ENCODE measurements around the gene SCTR.

SCTR gene

DNA sequence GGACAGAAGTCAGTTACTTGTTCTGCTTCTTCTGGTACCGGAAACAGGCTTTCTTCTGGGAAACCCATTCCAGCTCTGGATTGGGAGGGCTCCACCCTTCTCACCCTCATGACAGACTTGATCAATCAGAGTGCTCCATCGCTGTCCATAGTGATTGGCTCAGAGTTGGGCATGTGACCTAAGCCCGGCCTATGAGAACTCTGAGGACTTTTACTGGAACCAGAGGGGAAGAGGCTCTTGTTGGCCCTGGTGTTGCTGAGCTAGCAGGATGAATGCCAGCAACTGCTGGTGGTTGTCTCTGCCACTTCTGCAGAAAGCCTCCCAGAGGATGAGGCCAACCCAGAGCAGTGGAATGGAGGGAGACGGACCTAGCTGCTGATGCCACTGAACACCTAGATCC is 59.3 kb downstream of the SCTR start:
- Histone ChIP-seq H3K4me1 (ENCODE audit: control insufficient read depth, insufficient read depth, low read length) (0 out of 2 replicates have a peak, but pooled peaks cover 1% of the 10 kb centered on the region), H3K9me3 (ENCODE audit: control insufficient read depth, insufficient read depth, low read length) (no peaks in the 10 kb centered on the region), H3K27ac (ENCODE audit: low read length) (no peak overlapping the region), H3K4me3 (ENCODE audit: low read length) (no peak overlapping the region), H3K36me3 (ENCODE audit: control insufficient read depth, insufficient read depth, low read length) (no peaks in the 10 kb centered on the region), H3K27me3 (ENCODE audit: control insufficient read depth, insufficient read depth, low read length) (no peaks in the 10 kb centered on the region)
- DNase-seq (ENCODE audit: low read depth, low spot score), result no peak
- WGBS (ENCODE audit: insufficient coverage, insufficient read length), result no CpG with 5 or more reads among the region's 4 CpGs

- Histone ChIP-seq H3K27me3 (ENCODE audit: control insufficient read depth, insufficient read depth, low read length) (no peaks in the 10 kb centered on the region), H3K4me1 (ENCODE audit: control insufficient read depth, insufficient read depth, low read length) (no peaks in the 10 kb centered on the region), H3K36me3 (ENCODE audit: control insufficient read depth, insufficient read depth, low read length) (no peaks in the 10 kb centered on the region), H3K9me3 (ENCODE audit: control insufficient read depth, insufficient read depth, low read length) (no peaks in the 10 kb centered on the region), H3K27ac (ENCODE audit: low read length) (no peak overlapping the region), H3K4me3 (ENCODE audit: low read length) (no peak overlapping the region)
- DNase-seq (ENCODE audit: low read depth, low spot score), result no peak
- WGBS (ENCODE audit: insufficient coverage, insufficient read length), result no CpG with 5 or more reads among the region's 9 CpGs
Observed at GRCh38 chr2:119463990-119464389, 60.3 kb downstream of the SCTR start.

GRCh38 chr2:119463136-119463535 is 61.1 kb downstream of the SCTR start:
- no CpG with 5 or more reads among the region's 4 CpGs for WGBS (ENCODE audit: insufficient coverage, insufficient read length)

DNA sequence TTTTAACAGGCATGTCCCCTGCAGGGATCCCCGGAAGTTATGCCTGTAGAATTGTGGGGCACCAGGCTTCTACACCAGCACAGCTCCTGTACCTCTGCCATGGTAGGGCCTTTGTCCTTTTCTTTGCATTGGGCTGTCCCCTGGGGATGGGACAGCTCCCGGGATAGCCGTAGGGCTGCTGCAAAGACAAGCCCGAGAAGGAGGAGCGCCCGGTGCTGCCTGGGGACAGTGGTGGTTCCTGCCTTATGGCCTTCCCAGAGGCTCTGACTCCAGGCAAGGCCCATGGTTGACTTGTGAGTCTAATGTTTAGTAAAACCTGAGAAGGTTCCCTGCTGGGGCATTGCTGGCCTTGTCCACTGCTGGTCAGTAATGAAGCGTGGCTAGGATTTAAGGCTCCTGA is 61.7 kb downstream of the SCTR start:
- H3K9me3 ChIP-seq (ENCODE audit: control insufficient read depth, insufficient read depth, low read length), result no peaks in the 10 kb centered on the region
- no peak overlapping the region for H3K27ac ChIP-seq (ENCODE audit: low read length)
- no peaks in the 10 kb centered on the region for H3K36me3 ChIP-seq (ENCODE audit: control insufficient read depth, insufficient read depth, low read length)
- no peak for DNase-seq (ENCODE audit: low read depth, low spot score)
- H3K4me3 ChIP-seq (ENCODE audit: low read length), result no peak overlapping the region
- no peaks in the 10 kb centered on the region for H3K4me1 ChIP-seq (ENCODE audit: control insufficient read depth, insufficient read depth, low read length)
- H3K27me3 ChIP-seq (ENCODE audit: control insufficient read depth, insufficient read depth, low read length), result no peaks in the 10 kb centered on the region
- no CpG with 5 or more reads among the region's 7 CpGs for WGBS (ENCODE audit: insufficient coverage, insufficient read length)

More at GRCh38 chr2:119463136-119463535, 61.1 kb downstream of the SCTR start:
- H3K27ac ChIP-seq (ENCODE audit: low read length), result no peak overlapping the region
- H3K4me3 ChIP-seq (ENCODE audit: low read length), result no peak overlapping the region
- H3K9me3 ChIP-seq (ENCODE audit: control insufficient read depth, insufficient read depth, low read length), result no peaks in the 10 kb centered on the region
- no peaks in the 10 kb centered on the region for H3K4me1 ChIP-seq (ENCODE audit: control insufficient read depth, insufficient read depth, low read length)
- no peaks in the 10 kb centered on the region for H3K27me3 ChIP-seq (ENCODE audit: control insufficient read depth, insufficient read depth, low read length)
- H3K36me3 ChIP-seq (ENCODE audit: control insufficient read depth, insufficient read depth, low read length), result no peaks in the 10 kb centered on the region
- DNase-seq (ENCODE audit: low read depth, low spot score), result no peak

GRCh38 chr2:119461811-119462210 is 62.5 kb downstream of the SCTR start:
- no peaks in the 10 kb centered on the region for H3K4me1 ChIP-seq (ENCODE audit: control insufficient read depth, insufficient read depth, low read length)
- no peak overlapping the region for H3K27ac ChIP-seq (ENCODE audit: low read length)
- no CpG with 5 or more reads among the region's 5 CpGs for WGBS (ENCODE audit: insufficient coverage, insufficient read length)
- H3K27me3 ChIP-seq (ENCODE audit: control insufficient read depth, insufficient read depth, low read length), result no peaks in the 10 kb centered on the region
- no peaks in the 10 kb centered on the region for H3K36me3 ChIP-seq (ENCODE audit: control insufficient read depth, insufficient read depth, low read length)
- no peak overlapping the region for H3K4me3 ChIP-seq (ENCODE audit: low read length)
- no peak for DNase-seq (ENCODE audit: low read depth, low spot score)
- H3K9me3 ChIP-seq (ENCODE audit: control insufficient read depth, insufficient read depth, low read length), result no peaks in the 10 kb centered on the region

DNA sequence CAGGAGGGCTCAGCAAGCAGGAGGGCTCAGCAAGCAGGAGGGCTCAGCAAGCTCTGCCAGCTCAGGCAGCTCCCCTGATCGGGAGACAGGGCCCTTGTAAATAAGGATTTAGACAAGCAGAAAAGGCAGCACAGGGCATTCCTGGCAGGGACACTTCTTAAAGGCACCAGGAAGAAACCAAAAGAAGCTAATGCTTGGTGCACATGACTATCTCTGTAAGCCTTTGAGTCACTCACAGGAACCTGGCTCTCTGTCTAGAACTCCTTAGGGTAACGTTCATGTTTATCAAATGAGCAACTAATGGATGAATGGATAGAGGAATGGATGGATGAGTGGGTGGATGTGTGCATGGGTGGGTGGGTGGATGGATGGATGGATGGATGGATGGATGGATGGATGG is 64.2 kb downstream of the SCTR start:
- Histone ChIP-seq H3K27me3 (ENCODE audit: control insufficient read depth, insufficient read depth, low read length) (no peaks in the 10 kb centered on the region), H3K27ac (ENCODE audit: low read length) (no peak overlapping the region), H3K9me3 (ENCODE audit: control insufficient read depth, insufficient read depth, low read length) (no peaks in the 10 kb centered on the region), H3K36me3 (ENCODE audit: control insufficient read depth, insufficient read depth, low read length) (no peaks in the 10 kb centered on the region), H3K4me3 (ENCODE audit: low read length) (no peak overlapping the region), H3K4me1 (ENCODE audit: control insufficient read depth, insufficient read depth, low read length) (no peaks in the 10 kb centered on the region)
- no peak for DNase-seq (ENCODE audit: low read depth, low spot score)
- WGBS (ENCODE audit: insufficient coverage, insufficient read length), result no CpG with 5 or more reads among the region's 2 CpGs

DNA sequence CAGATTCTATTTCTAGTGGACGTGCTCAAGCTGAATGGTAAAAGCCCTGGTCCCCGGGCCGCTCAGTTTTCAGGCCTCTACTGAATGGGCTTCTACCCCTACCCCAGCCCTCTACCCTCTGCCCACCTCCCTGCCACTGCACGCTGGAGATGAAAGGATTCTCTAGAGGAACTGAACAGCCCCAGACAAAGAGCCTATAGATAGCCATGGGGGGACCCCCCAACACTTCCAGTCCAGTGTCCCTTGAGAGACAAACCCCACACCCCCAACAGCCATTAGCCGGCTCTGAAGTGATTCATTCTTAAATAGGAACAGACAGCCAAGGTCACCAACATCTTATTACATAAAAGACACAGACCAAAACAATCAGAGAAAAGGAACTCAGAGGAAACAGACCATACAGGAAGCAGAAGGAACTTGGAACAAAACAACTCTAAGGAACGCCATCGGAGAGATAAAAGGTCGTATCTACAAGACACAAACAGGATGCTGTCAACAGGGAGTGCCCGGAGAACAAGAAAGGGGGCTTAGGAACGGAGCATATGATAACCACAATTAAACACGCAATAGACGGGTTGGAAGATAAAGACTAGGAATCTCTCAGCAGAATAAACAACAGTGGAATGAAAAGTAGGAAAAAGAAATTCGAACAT is 69.1 kb downstream of the SCTR start:
- H3K9me3 ChIP-seq (ENCODE audit: control insufficient read depth, insufficient read depth, low read length), result no peaks in the 10 kb centered on the region
- no peaks in the 10 kb centered on the region for H3K4me1 ChIP-seq (ENCODE audit: control insufficient read depth, insufficient read depth, low read length)
- no peaks in the 10 kb centered on the region for H3K27me3 ChIP-seq (ENCODE audit: control insufficient read depth, insufficient read depth, low read length)
- whole genome bisulfite sequencing (ENCODE audit: insufficient coverage, insufficient read length), result no CpG with 5 or more reads among the region's 13 CpGs
- no peak overlapping the region for H3K27ac ChIP-seq (ENCODE audit: low read length)
- H3K36me3 ChIP-seq (ENCODE audit: control insufficient read depth, insufficient read depth, low read length), result no peaks in the 10 kb centered on the region
- no peak for DNase-seq (ENCODE audit: low read depth, low spot score)
- no peak overlapping the region for H3K4me3 ChIP-seq (ENCODE audit: low read length)

GRCh38 chr2:119453972-119454593 is 70.2 kb downstream of the SCTR start:
- WGBS (ENCODE audit: insufficient coverage, insufficient read length), result no CpG with 5 or more reads among the region's 12 CpGs

GRCh38 chr2:119451336-119452050 is 72.8 kb downstream of the SCTR start:
- Histone ChIP-seq H3K27ac (ENCODE audit: low read length) (no peak overlapping the region), H3K36me3 (ENCODE audit: control insufficient read depth, insufficient read depth, low read length) (no peaks in the 10 kb centered on the region), H3K4me3 (ENCODE audit: low read length) (no peak overlapping the region), H3K4me1 (ENCODE audit: control insufficient read depth, insufficient read depth, low read length) (no peaks in the 10 kb centered on the region), H3K9me3 (ENCODE audit: control insufficient read depth, insufficient read depth, low read length) (no peaks in the 10 kb centered on the region), H3K27me3 (ENCODE audit: control insufficient read depth, insufficient read depth, low read length) (no peaks in the 10 kb centered on the region)
- DNase-seq (ENCODE audit: low read depth, low spot score), result no peak
- WGBS (ENCODE audit: insufficient coverage, insufficient read length), result no CpG with 5 or more reads among the region's 9 CpGs

More at GRCh38 chr2:119453972-119454593, 70.2 kb downstream of the SCTR start:
- Histone ChIP-seq H3K27me3 (ENCODE audit: control insufficient read depth, insufficient read depth, low read length) (no peaks in the 10 kb centered on the region), H3K27ac (ENCODE audit: low read length) (no peak overlapping the region), H3K9me3 (ENCODE audit: control insufficient read depth, insufficient read depth, low read length) (no peaks in the 10 kb centered on the region), H3K4me3 (ENCODE audit: low read length) (no peak overlapping the region), H3K4me1 (ENCODE audit: control insufficient read depth, insufficient read depth, low read length) (no peaks in the 10 kb centered on the region), H3K36me3 (ENCODE audit: control insufficient read depth, insufficient read depth, low read length) (no peaks in the 10 kb centered on the region)
- DNase-seq (ENCODE audit: low read depth, low spot score), result no peak

- H3K36me3 ChIP-seq (ENCODE audit: control insufficient read depth, insufficient read depth, low read length), result no peaks in the 10 kb centered on the region
- no peak overlapping the region for H3K27ac ChIP-seq (ENCODE audit: low read length)
- H3K4me1 ChIP-seq (ENCODE audit: control insufficient read depth, insufficient read depth, low read length), result no peaks in the 10 kb centered on the region
- no CpG with 5 or more reads among the region's 3 CpGs for WGBS (ENCODE audit: insufficient coverage, insufficient read length)
- DNase-seq (ENCODE audit: low read depth, low spot score), result no peak
- no peaks in the 10 kb centered on the region for H3K27me3 ChIP-seq (ENCODE audit: control insufficient read depth, insufficient read depth, low read length)
- no peak overlapping the region for H3K4me3 ChIP-seq (ENCODE audit: low read length)
- H3K9me3 ChIP-seq (ENCODE audit: control insufficient read depth, insufficient read depth, low read length), result no peaks in the 10 kb centered on the region
Observed at GRCh38 chr2:119449521-119449920, 74.8 kb downstream of the SCTR start.
